ENCODE measurements around the gene STIL.
"Not testable (repeated sequence)": the region's sequence is repeated elsewhere in the genome, so short reads cannot be mapped to it uniquely, and the experiment has no call there.

Gene STIL

DNA sequence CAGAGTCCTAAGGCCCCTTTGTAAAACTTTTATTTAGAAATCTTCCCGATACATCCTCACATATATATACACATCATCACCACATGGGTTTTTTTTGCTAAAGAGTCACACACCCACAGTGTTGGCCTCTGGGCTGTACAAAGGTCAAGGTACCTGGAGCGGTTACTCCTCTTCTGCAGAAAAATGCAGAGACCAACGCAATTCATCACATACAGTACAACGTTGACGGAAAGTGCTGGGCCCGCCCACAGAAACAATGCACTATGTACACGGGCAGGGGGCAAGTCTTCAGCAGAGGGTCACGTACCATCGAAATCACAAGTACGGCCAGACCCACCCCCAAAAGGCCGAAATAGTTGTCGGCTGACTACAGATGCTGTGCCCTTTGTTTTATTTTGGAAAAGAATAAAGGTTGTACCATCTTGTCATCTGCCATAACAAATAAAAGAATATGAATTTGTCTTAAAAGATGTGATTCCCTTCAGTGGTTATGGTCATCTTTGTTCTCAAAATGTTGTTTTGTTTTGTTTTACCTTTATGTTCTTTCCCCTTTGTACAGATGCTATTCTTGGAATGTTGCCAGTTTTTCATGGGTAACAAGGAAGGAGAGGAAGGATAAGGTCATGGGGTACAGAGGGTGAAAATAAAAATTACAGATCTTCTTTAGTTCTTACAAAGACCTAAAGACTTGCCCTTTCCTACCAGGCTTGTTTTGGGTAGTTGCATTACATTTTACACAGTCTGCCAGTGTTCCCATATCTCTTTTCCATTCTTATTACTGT is 97.5 kb downstream of the STIL start:
- DNase-seq = no peak

DNA sequence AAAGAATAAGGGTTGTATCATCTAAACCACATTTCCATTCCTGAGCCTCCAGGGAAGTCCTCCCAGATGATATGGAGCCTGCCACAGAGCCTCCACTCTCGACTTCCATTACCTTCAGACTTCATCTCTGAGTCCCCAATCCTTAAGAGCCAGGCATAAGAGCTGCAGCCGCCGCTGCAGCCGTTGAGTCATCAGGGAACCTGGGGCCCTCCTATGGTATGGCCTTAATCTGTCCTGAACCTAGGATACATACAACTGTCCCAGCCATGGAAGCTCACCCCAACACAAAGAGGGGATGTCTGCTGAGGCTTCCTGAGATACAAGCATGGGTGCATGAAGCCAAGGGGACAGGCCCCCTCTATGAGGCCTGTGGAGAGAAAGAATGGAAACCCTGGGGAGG is 98.2 kb downstream of the STIL start:
- no peak for DNase-seq

DNA sequence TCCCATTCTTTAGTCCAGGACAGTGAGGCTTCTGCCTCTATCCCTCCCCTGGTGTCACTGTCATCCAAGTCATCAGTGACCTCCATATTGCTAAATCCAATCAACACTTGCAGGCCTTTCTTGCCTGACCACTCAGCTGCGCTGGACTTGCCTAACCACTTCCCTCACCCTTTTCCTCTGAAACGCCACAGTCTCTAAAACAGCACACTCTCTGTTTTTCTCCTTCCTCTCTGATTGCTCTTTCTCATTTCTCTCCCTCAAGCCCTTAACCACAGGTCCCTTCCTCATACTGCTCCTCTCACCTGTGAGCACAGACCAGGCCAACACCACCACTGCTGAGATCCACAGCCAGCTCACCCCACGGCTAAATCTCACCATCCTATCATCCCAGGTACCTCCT is 99.4 kb downstream of the STIL start:
- no peak for DNase-seq

DNA sequence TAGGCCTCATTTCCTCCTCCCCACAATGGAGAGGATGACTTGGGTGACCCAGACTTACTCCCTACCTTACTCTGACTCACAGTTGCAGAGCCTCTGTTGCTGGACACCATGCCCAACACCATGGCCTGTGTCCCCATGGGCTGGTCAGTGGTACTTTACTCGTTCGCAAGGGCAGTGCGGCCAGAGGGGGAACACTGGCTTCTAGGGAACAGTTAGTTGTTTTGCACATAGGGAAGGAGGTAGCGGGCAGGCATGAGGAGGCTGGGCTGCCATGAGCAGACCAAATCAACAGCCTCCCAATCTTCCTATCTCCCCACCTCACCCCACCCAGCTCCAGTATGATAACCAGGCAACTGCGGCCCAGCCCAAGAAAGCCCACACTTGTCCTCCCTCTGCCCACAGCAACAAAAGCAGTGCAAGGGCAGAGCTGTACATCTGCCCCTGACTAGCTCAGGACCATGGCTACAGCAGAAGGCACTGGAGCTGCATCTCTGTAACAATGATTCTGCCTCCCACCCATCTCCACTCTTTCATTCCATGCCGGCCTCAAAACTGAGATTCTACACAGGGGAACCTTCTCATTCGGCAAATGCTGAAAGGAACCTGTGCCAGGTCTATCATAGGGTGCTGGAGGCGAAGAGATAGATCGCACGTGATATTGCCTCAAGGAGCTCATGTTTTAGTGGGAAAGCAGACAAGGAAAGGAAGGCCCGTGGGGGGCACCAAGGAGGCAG is 100.5 kb downstream of the STIL start:
- no peak for DNase-seq

DNA sequence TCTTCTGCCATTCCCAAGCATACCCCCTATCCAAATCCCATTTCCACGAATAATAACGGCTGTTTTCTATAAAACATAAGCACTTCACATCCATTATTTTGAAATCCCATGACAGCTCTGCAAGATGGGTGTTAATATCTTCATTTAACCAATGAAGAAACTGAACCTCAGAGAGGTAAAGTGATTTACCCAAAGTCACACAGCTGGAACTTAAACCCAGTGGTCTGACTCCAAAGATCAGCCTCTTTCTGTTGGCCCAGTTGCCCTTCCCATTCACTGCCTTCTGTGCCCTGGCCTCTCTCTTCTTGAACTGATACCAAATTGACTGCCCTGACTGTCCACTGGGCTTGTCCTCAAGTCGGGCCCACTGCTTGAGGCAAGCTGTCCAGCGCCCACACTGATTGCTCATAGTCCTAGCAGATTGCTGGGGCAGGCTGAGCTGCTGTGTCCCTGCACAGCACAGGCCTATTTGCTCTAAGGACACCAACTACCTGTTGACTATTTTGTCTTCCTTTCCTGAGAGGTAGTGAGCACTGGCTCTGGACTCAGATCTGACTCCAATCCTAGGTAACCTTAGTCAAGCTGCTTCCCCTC is 101.2 kb downstream of the STIL start:
- DNase-seq = no peak

DNA sequence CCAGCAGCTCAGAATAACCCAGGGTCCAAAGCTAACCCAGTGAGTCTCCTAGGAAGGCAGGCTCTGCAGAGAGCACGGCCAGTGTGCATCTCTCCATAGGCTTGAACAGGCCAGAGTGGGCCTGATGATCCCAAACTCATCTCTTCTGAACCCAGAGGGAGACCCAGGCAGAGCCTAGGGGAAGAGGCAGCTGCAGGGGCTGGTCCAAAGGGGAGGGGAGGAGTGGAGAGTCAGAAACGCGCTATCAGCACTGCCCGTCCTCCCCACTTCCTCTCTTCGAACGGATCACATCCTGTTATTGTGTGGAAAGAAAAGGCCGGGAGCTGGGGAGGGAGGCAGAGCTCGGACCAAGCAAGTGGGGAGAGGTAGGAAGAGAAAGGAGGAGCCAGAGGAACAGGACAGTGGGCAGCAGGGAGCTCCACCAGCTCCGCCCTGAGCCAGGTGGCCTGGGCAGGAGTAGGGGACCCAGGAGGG is 102.1 kb downstream of the STIL start:
- DNase-seq = no peak

DNA sequence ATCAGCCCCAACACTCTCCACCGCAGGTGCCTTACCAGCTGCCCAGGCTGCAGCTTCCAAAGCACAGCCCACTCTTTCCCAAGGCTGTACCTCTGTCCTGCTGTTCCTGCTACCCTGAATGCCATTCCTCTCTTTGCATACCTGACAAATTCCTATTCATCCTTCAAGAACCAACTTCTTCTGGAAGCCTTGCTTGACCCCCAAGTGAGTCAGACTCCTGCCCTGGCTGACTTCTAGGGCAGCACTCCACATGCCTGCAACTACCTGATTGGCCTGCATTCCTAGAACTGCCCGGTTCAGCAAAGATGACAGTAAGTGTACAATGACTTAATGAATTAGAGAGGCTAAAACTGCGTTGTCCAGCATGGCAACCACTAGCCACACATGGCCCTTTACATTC is 103.3 kb downstream of the STIL start:
- no peak for DNase-seq

DNA sequence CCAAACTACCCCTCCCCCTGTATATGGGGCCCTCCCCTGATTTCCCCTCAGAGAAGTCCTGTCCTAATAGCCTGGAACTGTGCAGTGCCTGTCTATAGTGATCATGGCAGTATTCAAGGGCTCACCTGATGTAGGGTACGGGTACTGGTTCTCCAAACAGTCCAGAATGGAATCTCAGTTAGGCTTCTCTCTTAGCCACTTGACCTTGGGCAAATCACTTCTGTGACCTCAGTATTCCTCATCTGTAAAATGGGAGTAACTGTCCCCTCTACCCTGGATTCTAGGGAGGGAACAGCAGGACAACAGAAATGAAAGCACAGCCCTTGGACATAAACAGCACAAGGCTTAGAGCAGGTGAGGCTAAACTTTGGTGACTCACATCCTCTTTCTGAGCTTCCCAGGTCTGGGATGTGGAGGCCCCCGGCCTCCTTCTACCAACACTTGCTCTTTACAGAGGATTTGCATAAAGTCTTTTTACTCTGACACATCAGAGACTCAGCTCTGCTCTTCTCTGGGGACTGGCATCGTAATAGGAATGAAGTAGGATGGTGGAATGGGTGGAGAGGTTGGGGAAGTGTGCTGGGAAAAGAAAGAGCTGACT is 104.1 kb downstream of the STIL start:
- DNase-seq = no peak

DNA sequence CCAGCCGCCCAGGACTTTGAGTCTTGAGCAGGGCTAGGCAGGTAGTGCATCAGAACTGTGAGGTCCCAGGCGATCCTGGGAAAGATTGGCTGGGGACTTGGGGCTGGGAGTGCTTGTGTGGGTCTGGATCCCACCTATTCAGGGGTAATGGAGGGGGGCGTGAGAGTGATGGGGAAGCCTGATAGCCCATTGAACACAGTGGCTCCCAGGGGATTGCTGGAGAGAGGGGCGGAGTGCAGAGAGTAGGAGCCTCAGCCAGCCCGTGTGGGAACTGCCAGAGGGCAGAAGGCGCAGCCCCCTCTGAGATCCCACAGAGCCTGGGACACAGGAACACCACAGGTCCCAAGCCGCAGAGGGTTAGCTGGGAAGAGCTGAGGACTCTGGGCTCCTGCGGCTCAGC is 104.9 kb downstream of the STIL start:
- no peak for DNase-seq

DNA sequence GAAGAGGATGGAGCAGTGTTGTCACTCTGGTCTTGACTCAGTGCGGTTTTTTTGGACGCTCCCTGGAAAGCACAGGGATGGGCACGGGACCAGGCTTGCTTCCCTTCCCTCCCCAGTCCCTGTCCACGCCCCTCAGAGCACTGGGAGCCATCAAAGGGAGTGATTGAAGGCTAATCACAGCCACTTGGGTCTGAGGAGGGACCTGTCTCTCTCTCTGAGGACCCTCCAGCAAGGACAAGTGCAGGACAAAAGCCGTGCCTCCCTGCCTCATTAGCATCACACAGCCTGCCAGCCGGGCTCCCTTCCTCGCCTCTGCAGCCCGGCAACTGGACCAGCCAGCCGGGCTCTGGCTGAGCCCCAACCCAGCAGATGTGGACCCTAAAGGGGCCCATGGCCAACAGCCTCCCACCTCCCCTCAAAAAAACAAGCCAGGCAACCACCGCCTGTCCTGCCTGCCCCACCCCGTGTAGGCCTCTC is 105.5 kb downstream of the STIL start:
- no peak for DNase-seq

DNA sequence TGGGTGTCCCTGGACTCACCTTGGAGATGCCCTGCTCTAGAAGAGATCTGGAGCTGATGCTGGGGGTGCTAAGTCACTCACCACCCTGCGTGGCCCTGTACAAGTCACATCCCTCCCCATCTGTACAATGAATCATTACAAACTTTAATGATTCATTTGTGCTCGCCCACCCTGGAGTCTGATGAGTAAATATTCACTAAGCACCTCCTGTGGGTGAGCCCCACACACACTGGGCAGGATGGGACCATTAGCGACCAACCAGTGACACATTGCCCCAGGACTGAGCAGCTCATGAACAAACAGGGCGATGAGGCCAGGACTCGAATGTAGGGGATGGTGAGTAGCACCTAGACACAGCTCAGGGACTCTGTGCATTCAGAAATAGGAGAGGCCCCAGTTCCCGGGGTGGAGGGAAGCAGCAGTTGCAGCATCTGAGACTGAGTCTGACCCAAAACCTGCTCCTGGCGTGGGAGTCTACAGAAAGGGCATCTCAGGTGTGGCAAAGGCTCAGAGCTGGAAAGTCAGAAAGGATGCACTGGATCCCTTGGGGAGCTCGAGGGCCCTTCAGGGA is 106.1 kb downstream of the STIL start:
- no peak for DNase-seq

DNA sequence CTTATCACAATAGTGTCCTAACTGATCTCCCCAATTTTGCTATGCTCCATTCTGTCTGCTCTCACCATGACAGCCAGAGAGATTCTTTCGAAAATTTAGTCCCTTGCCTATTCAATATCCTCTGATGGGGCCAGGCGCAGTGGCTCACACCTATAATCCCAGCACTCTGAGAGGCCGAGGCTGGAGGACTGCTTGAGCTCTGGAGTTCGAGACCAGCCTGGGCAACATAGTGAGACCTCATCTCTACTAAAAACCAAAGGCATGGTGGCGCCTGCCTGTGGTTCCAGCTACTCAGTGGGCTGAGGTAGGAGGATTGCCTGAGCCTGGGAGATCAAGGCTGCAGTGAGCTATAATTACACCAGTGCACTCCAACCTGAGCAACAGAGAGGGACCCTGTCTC is 108.0 kb downstream of the STIL start:
- no peak for DNase-seq

DNA sequence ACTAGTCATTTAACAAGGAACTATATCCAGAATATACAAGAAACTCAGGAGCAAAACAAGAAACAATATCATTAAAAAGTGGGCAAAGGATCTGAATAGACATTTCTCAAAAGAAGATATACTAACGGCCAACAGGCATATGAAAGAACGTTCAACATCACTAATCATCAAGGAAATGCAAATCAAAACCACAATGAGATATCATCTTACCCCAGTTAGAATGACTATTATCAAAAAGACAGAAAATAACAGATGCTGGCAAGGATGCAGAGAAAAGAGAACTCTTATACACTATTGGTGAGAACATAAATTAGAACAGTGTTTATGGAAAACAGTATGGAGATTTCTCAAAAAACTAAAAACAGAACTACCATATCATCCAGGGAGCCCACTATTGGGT is 110.4 kb downstream of the STIL start:
- not testable (repeated sequence) for DNase-seq

DNA sequence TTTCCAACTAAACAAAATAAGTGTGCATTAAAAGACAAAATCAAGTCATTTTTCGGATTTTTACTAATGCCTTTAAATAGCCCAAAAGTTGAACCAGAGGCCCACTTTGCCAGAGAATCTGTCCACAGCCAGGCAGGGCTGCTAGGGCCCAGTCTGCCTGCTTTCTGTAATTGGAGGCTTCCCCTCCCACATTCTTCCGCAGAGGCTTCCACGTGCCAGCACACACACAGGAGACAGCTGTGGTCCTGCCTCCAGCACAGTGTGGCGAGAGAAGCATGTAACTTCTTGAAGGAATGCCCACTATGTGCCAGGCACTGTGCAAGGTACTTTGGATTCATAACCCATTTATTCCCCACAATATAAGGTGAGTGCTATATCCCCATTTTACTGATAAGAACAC is 112.8 kb downstream of the STIL start:
- no peak for DNase-seq

Measured in NCI-H2029 (cell line).